ENCODE measurements around the gene OTUD5. TPM values are rescaled to one million over a fixed set of nuclear protein-coding genes. Genes with fewer than 3 reads are reported as not detected.

The OTUD5 gene
- total RNA-seq, 1 experiment from 2014 or later = 59.5 TPM

DNA sequence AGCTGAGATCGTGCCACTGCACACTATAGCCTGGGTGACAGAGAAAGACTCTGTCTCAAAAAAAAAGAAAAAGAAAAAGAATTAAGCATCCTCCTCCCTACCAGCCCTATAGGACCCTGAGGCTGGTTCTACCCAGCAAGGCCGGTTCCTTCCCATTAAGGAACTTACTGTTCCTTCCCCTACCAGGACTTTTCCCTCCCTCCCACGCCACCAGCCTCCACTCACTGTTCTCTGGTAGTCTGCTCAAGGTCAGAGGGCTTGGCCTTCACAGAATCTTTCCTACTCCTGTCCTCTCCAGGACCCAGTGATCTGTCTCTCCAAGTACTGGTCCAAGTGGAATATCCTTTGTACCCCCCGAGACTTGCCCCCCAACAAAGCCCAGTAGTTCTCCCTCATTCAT lies 43.2 kb upstream of the OTUD5 start:
- BruUV-seq (replicated peaks) = no TSS peak
- ATAC-seq = no peak
- H3K4me3 ChIP-seq (ENCODE audit: low read depth in 2 of 2, low read length in 2 of 2) = no peak overlapping the region; a peak in 1 of 4 replicates

DNA sequence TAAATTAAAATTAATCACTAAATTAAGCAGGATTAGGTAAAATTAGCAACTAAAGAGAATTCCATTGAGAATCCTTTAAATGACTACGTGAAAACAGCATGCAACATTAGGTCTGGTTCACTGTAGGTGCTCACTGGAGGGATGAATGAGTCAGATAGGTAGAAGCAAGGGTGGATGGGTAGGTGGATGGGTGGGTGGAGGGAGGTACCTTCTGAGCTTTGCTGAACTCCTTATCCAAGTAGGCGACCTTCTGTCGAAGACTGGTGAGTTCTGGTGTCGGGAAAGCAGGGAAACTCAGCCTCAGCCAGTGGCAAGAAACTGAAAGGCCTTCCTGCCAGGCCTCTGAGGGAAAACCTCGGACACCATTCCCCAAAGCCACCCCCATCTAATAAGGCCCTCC lies 41.6 kb upstream of the OTUD5 start:
- BruUV-seq (replicated peaks) = no TSS peak
- Histone ChIP-seq H3K27me3 (ENCODE audit: control insufficient read depth, insufficient read depth, low read length) (no peaks in the 10 kb centered on the region), H3K27ac (ENCODE audit: low read length) (no peak overlapping the region), H3K4me1 (ENCODE audit: control insufficient read depth, insufficient read depth, low read length) (0 out of 2 replicates have a peak, but pooled peaks cover 3% of the 10 kb centered on the region), H3K9me3 (ENCODE audit: control insufficient read depth, insufficient read depth, low read depth, low read length) (no peaks in the 10 kb centered on the region), H3K36me3 (ENCODE audit: control insufficient read depth, insufficient read depth, low read length) (no peaks in the 10 kb centered on the region; the same call in none of the 2 replicates), H3K4me3 (ENCODE audit: low read depth in 2 of 2, low read length in 2 of 2) (no peak overlapping the region)
- intact Hi-C loops (cut with micrococcal nuclease; ENCODE audit: unreplicated experiment) (no loop called here), in situ Hi-C loops (cut with HindIII; ENCODE audit: low pct_unique_long_range_greater_than_20kb, low sequenced_read_pairs) (no loop called here)
- ChIA-PET POLR2A (no interaction called here), CTCF (no interaction called here)
- no peak for TF ChIP-seq SIN3A (IDR thresholded peaks at IDR 0.05; ENCODE audit: borderline replicate concordance, insufficient read depth, low read depth, low read length)
- TF ChIP-seq, protein P1, sequence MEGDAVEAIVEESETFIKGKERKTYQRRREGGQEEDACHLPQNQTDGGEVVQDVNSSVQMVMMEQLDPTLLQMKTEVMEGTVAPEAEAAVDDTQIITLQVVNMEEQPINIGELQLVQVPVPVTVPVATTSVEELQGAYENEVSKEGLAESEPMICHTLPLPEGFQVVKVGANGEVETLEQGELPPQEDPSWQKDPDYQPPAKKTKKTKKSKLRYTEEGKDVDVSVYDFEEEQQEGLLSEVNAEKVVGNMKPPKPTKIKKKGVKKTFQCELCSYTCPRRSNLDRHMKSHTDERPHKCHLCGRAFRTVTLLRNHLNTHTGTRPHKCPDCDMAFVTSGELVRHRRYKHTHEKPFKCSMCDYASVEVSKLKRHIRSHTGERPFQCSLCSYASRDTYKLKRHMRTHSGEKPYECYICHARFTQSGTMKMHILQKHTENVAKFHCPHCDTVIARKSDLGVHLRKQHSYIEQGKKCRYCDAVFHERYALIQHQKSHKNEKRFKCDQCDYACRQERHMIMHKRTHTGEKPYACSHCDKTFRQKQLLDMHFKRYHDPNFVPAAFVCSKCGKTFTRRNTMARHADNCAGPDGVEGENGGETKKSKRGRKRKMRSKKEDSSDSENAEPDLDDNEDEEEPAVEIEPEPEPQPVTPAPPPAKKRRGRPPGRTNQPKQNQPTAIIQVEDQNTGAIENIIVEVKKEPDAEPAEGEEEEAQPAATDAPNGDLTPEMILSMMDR (IDR thresholded peaks at IDR 0.05) = no peak
- no peak for TF ChIP-seq TCF7L2 (IDR thresholded peaks at IDR 0.05; ENCODE audit: low read depth, low read length)
- TF ChIP-seq, protein P2, sequence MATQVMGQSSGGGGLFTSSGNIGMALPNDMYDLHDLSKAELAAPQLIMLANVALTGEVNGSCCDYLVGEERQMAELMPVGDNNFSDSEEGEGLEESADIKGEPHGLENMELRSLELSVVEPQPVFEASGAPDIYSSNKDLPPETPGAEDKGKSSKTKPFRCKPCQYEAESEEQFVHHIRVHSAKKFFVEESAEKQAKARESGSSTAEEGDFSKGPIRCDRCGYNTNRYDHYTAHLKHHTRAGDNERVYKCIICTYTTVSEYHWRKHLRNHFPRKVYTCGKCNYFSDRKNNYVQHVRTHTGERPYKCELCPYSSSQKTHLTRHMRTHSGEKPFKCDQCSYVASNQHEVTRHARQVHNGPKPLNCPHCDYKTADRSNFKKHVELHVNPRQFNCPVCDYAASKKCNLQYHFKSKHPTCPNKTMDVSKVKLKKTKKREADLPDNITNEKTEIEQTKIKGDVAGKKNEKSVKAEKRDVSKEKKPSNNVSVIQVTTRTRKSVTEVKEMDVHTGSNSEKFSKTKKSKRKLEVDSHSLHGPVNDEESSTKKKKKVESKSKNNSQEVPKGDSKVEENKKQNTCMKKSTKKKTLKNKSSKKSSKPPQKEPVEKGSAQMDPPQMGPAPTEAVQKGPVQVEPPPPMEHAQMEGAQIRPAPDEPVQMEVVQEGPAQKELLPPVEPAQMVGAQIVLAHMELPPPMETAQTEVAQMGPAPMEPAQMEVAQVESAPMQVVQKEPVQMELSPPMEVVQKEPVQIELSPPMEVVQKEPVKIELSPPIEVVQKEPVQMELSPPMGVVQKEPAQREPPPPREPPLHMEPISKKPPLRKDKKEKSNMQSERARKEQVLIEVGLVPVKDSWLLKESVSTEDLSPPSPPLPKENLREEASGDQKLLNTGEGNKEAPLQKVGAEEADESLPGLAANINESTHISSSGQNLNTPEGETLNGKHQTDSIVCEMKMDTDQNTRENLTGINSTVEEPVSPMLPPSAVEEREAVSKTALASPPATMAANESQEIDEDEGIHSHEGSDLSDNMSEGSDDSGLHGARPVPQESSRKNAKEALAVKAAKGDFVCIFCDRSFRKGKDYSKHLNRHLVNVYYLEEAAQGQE (IDR thresholded peaks at IDR 0.05; ENCODE audit: insufficient read depth in 1 of 2, low read depth in 2 of 2, low read length in 1 of 2) = no peak
- TF ChIP-seq POLR2AphosphoS5 (IDR thresholded peaks at IDR 0.05; ENCODE audit: low read depth, low read length) = no peak
- ATAC-seq (no peak), DNase-seq (ENCODE audit: low read depth, low spot score) (no peak)

More for the DNA sequence above, 43.2 kb upstream of the OTUD5 start:
- POLR2A ChIA-PET = interaction anchor here (0.6 kb wide), 1 partner anchor 261 kb away, joined by 3 read pairs; no protein-coding TSS in a partner anchor
- Histone ChIP-seq H3K4me1 (ENCODE audit: control insufficient read depth, insufficient read depth, low read length) (0 out of 2 replicates have a peak, but pooled peaks cover 3% of the 10 kb centered on the region), H3K27me3 (ENCODE audit: control insufficient read depth, insufficient read depth, low read length) (no peaks in the 10 kb centered on the region), H3K9me3 (ENCODE audit: control insufficient read depth, insufficient read depth, low read depth, low read length) (no peaks in the 10 kb centered on the region), H3K27ac (ENCODE audit: low read length) (no peak overlapping the region), H3K36me3 (ENCODE audit: control insufficient read depth, insufficient read depth, low read length) (no peaks in the 10 kb centered on the region; the same call in 1 of the 2 replicates)
- no peak for DNase-seq (ENCODE audit: low read depth, low spot score)
- CTCF ChIA-PET = no interaction called here
- intact Hi-C loops (cut with micrococcal nuclease; ENCODE audit: unreplicated experiment) = no loop called here
- TF ChIP-seq, protein P2 (IDR thresholded peaks at IDR 0.05; ENCODE audit: insufficient read depth in 1 of 2, low read depth in 2 of 2, low read length in 1 of 2) = no peak
- TF ChIP-seq SIN3A (IDR thresholded peaks at IDR 0.05; ENCODE audit: borderline replicate concordance, insufficient read depth, low read depth, low read length) (no peak), TCF7L2 (IDR thresholded peaks at IDR 0.05; ENCODE audit: low read depth, low read length) (no peak), POLR2AphosphoS5 (IDR thresholded peaks at IDR 0.05; ENCODE audit: low read depth, low read length) (no peak)
- TF ChIP-seq, protein P1 (IDR thresholded peaks at IDR 0.05) = no peak
- in situ Hi-C loops (cut with HindIII; ENCODE audit: low pct_unique_long_range_greater_than_20kb, low sequenced_read_pairs) = no loop called here

Data from Panc1 (cell line).